Measurements from ENCODE around the gene LRRC32. TPM values are rescaled to one million over a fixed set of nuclear protein-coding genes. Genes with fewer than 3 reads are reported as not detected.
A peak's percentile ranks its signal among the peaks of the same experiment; 100 is the strongest.

Gene LRRC32
- polyA plus RNA-seq, 2 of the 4 experiments (the other 2 are of a cell fraction): 0.25 to 0.62 TPM

GRCh38 chr11:76683161-76684095 is 12.9 kb upstream of the LRRC32 start:
- ChIA-PET CTCF (interaction anchor here (1.2 to 6.6 kb wide), 3 partner anchors 41 to 85 kb away, joined by 3 to 50 read pairs (median 6); no protein-coding TSS in a partner anchor), POLR2A (no interaction called here)
- ATAC-seq: no peak
- WGBS (ENCODE audit: missing lambda C conversion rate): 62% methylated on average over 7 of the region's 7 CpGs
- TF ChIP-seq MAFK (IDR thresholded peaks at IDR 0.05; ENCODE audit: partially characterized antibody) (peak; percentile 34), EP300 (IDR thresholded peaks at IDR 0.05) (no peak), HOXB5 (CRISPR knock-in tag; IDR thresholded peaks at IDR 0.05) (no peak), EHF (CRISPR knock-in tag; IDR thresholded peaks at IDR 0.05) (no peak)
- H3K4me1 ChIP-seq: no peaks in the 10 kb centered on the region
- no peak overlapping the region for H3K4me3 ChIP-seq
- H3K27ac ChIP-seq: no peak overlapping the region
- FAIRE-seq: no peak
- no peak for DNase-seq (ENCODE audit: low read depth in 1 of 2, low spot score in 1 of 2)
- no peaks in the 10 kb centered on the region for H3K9me3 ChIP-seq
- H3K4me2 ChIP-seq: no peak overlapping the region

- WGBS (ENCODE audit: missing lambda C conversion rate): 90% methylated on average over 2 of the region's 2 CpGs
- TF ChIP-seq HOXB13 (CRISPR knock-in tag; IDR thresholded peaks at IDR 0.05; ENCODE audit: low read depth) (no peak), TFCP2L1 (CRISPR knock-in tag; IDR thresholded peaks at IDR 0.05) (no peak), ESRRA (IDR thresholded peaks at IDR 0.05; ENCODE audit: borderline replicate concordance, low read length) (no peak), POLR2AphosphoS2 (conservative IDR thresholded peaks at IDR 0.05; ENCODE audit: low read length) (no peak), BCL3 (IDR thresholded peaks at IDR 0.05) (no peak), HDAC2 (IDR thresholded peaks at IDR 0.05) (no peak), CHD4 (IDR thresholded peaks at IDR 0.05; ENCODE audit: borderline replicate concordance) (no peak), REST (IDR thresholded peaks at IDR 0.05) (no peak), EP300 (IDR thresholded peaks at IDR 0.05) (no peak)
- H3K27ac ChIP-seq: no peak overlapping the region
- DNase-seq (ENCODE audit: low read depth in 1 of 2, low spot score in 1 of 2): no peak
- no peak for ATAC-seq
- no peak overlapping the region for H3K4me2 ChIP-seq
- H3K9me3 ChIP-seq: no peaks in the 10 kb centered on the region
- CTCF ChIA-PET: interaction anchor here (1.3 to 6.6 kb wide), 5 partner anchors 9 to 474 kb away, joined by 5 to 56 read pairs (median 8); partner anchors contain the start of gene LRRC32
- no peak overlapping the region for H3K4me3 ChIP-seq
- POLR2A ChIA-PET: no interaction called here
- no peaks in the 10 kb centered on the region for H3K4me1 ChIP-seq
- FAIRE-seq: no peak
Observed at GRCh38 chr11:76682684-76683083, 12.1 kb upstream of the LRRC32 start.

- Histone ChIP-seq H3K27ac (no peak overlapping the region), H3K4me1 (no peaks in the 10 kb centered on the region), H3K4me2 (no peak overlapping the region), H3K9me3 (no peaks in the 10 kb centered on the region), H3K4me3 (no peak overlapping the region)
- ChIA-PET CTCF (interaction anchor here (0.6 to 6.6 kb wide), 19 partner anchors 9 to 627 kb away, joined by 3 to 56 read pairs (median 3); partner anchors contain the start of gene LRRC32), POLR2A (no interaction called here)
- TF ChIP-seq POLR2A (IDR thresholded peaks at IDR 0.05; ENCODE audit: low read length): no peak
- no peak for TF ChIP-seq RNF2 (IDR thresholded peaks at IDR 0.05; ENCODE audit: borderline replicate concordance, low read depth)
- 83% methylated on average over 2 of the region's 2 CpGs for WGBS (ENCODE audit: missing lambda C conversion rate)
- ATAC-seq: no peak
- FAIRE-seq: no peak
- DNase-seq (ENCODE audit: low read depth in 1 of 2, low spot score in 1 of 2): no peak
Observed at GRCh38 chr11:76682106-76682505, 11.6 kb upstream of the LRRC32 start.

Data from A549 (cell line).